ENCODE results near the gene APOBEC3A. TPM values are rescaled to one million over a fixed set of nuclear protein-coding genes. Genes with fewer than 3 reads are reported as not detected.

APOBEC3A gene
- polyA plus RNA-seq, 1 of the 3 experiments (the other 2 are of a cell fraction) = not detected

GRCh38 chr22:38946771-38947170, 10.6 kb upstream of the APOBEC3A start:
- Histone ChIP-seq H4K20me1 (ENCODE audit: insufficient read depth) (no peaks in the 10 kb centered on the region), H3K9me2 (no peaks in the 10 kb centered on the region), H3F3A (replicated peaks; ENCODE audit: insufficient read depth) (no peaks in the 10 kb centered on the region), H3K27ac (ENCODE audit: low read depth in 2 of 2, low read length in 1 of 2) (no peak overlapping the region), H3K9ac (no peak overlapping the region), H3K36me3 (replicated peaks in 1 of 2; ENCODE audit: control insufficient read depth in 1 of 2, insufficient read depth in 2 of 2, low read length in 1 of 2) (no peaks in the 10 kb centered on the region), H3K27me3 (ENCODE audit: insufficient read depth) (no peaks in the 10 kb centered on the region; the same call in 1 of the 2 replicates), H3K4me3 (ENCODE audit: low read depth in 2 of 2, low read length in 1 of 2) (no peak overlapping the region), H3K4me2 (no peak overlapping the region), H3K4me1 (ENCODE audit: control insufficient read depth in 1 of 2, insufficient read depth in 2 of 2, low read depth in 1 of 2, low read length in 1 of 2) (no peaks in the 10 kb centered on the region), H3K9me3 (no peaks in the 10 kb centered on the region), H2AFZ (ENCODE audit: low read depth) (no peak overlapping the region), H3K79me2 (ENCODE audit: insufficient read depth) (no peaks in the 10 kb centered on the region)
- ChIA-PET POLR2A (no interaction called here), CTCF (interaction anchor here (1.2 kb wide), 1 partner anchor 181 kb away, joined by 3 read pairs; no protein-coding TSS in a partner anchor)
- DNase-seq = no peak
- WGBS (ENCODE audit: low lambda C conversion rate) = 67% methylated on average over 3 of the region's 8 CpGs
- TF ChIP-seq FOXJ3 (CRISPR knock-in tag; IDR thresholded peaks at IDR 0.05) (no peak), GATA2 (CRISPR knock-in tag; IDR thresholded peaks at IDR 0.05) (no peak), SMC3 (IDR thresholded peaks at IDR 0.05; ENCODE audit: low read depth, low read length) (no peak), YY1 (IDR thresholded peaks at IDR 0.05; ENCODE audit: low read depth) (no peak), NFIC (IDR thresholded peaks at IDR 0.05; ENCODE audit: borderline replicate concordance) (no peak), USF1 (IDR thresholded peaks at IDR 0.05; ENCODE audit: borderline replicate concordance, low read depth) (no peak)

GRCh38 chr22:38947321-38948140, 9.9 kb upstream of the APOBEC3A start:
- Histone ChIP-seq H2AFZ (ENCODE audit: low read depth) (no peak overlapping the region), H3K4me2 (no peak overlapping the region), H3K79me2 (ENCODE audit: insufficient read depth) (no peaks in the 10 kb centered on the region), H3K9me3 (no peaks in the 10 kb centered on the region), H3K9me2 (no peaks in the 10 kb centered on the region), H3F3A (replicated peaks; ENCODE audit: insufficient read depth) (no peaks in the 10 kb centered on the region), H3K27me3 (ENCODE audit: insufficient read depth) (no peaks in the 10 kb centered on the region; the same call in 1 of the 2 replicates), H3K4me1 (ENCODE audit: control insufficient read depth in 1 of 2, insufficient read depth in 2 of 2, low read depth in 1 of 2, low read length in 1 of 2) (no peaks in the 10 kb centered on the region), H3K27ac (ENCODE audit: low read depth in 2 of 2, low read length in 1 of 2) (no peak overlapping the region), H3K36me3 (replicated peaks in 1 of 2; ENCODE audit: control insufficient read depth in 1 of 2, insufficient read depth in 2 of 2, low read length in 1 of 2) (no peaks in the 10 kb centered on the region), H3K9ac (no peak overlapping the region), H3K4me3 (ENCODE audit: low read depth in 2 of 2, low read length in 1 of 2) (no peak overlapping the region), H4K20me1 (ENCODE audit: insufficient read depth) (no peaks in the 10 kb centered on the region)
- DNase-seq = no peak
- TF ChIP-seq FOXJ3 (CRISPR knock-in tag; IDR thresholded peaks at IDR 0.05) = no peak
- no peak for TF ChIP-seq NRF1 (IDR thresholded peaks at IDR 0.05; ENCODE audit: low read depth, low read length)
- no peak for TF ChIP-seq GATA2 (CRISPR knock-in tag; IDR thresholded peaks at IDR 0.05)
- TF ChIP-seq TAF1 (IDR thresholded peaks at IDR 0.05; ENCODE audit: borderline replicate concordance, low read depth, low read length) = no peak
- no peak for TF ChIP-seq GABPA (IDR thresholded peaks at IDR 0.05; ENCODE audit: low read depth)
- TF ChIP-seq SMC3 (IDR thresholded peaks at IDR 0.05; ENCODE audit: low read depth, low read length) = no peak
- POLR2A ChIA-PET = no interaction called here
- CTCF ChIA-PET = interaction anchor here (1.2 kb wide), 1 partner anchor 182 kb away, joined by 3 read pairs; no protein-coding TSS in a partner anchor
- 65% methylated on average over 11 of the region's 14 CpGs for WGBS (ENCODE audit: low lambda C conversion rate)
